ENCODE results near the gene UVRAG.

- TF ChIP-seq POLR2AphosphoS5 (IDR thresholded peaks at IDR 0.05; ENCODE audit: borderline replicate concordance, low read depth, low read length) = no peak
- no peak for TF ChIP-seq EZH2 (IDR thresholded peaks at IDR 0.05)
- no peak for TF ChIP-seq FOXP2 (optimal IDR thresholded peaks at IDR 0.05; ENCODE audit: control extremely low read depth, extremely low read length, insufficient read depth)
These were observed 198.5 kb downstream of the UVRAG start for GRCh38 chr11:76013526-76013925.
